ENCODE results near the gene SLC12A1.
A peak's percentile ranks its signal among the peaks of the same experiment; 100 is the strongest.

SLC12A1 gene

DNA sequence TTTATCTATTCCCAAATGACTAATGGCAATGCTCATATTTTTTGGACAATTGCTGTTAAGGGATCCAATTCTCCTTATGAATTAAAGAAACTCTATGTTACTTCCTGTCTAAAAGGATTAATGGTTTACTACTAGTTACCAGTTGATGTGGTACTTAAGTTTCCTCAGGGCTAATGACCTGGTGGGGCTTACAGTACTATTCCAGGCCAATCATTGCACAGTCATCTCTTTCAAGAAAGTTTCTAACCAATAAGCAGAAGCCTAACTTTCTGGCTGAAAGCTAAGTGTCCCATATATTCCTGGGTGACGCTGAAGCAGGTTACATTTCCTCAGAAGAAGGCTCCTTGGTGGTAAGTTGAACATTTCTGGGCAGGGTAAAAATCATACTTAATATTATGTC is at the start of gene SLC12A1:
TSS of gene SLC12A1 (plus strand) at position 322 of the 400 bp plus-strand sequence. CDS start 1,418 bp downstream, outside the sequence.
- no peak for DNase-seq

DNA sequence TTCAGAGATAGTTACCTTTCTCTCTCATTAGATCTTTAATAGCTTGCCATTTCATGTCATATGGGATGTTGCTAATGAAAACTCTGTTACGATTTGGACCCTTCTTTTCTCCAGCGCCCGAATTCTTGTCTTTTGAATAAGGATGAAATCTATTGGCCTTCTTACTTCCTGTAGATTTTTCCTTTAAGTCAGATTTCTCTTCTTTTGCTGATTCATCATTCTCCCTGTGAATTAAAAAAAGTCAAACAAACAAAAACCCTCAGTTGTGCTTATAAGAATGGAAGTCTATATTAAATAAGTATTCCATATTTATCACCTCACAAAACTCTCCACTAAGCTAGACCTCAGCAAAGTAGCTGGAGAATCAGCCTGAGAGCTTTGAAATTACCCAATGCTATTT is 37.5 kb upstream of the SLC12A1 start:
- DNase-seq = no peak

DNA sequence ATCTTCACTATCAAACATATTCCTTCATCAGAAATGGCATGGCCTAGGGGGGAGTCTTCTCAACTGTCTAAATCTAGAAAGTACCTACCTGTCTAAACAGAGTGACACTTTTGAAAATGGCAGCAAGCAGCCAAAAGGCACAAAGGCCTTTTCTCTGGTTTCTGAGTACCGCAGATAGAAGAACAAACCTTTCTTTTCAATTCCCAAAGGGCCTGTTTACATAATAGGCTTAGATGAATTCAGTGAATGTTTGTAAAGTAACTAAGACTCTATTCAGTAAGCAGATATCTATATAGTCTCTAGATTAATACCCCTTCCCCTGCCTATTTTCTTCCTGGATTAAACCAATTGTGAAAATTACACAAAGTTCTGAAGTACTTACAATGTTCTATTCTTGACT is 35.1 kb upstream of the SLC12A1 start:
- no peak for DNase-seq

- DNase-seq = no peak
Observed at GRCh38 chr15:48175126-48175525, 31.0 kb upstream of the SLC12A1 start.

DNA sequence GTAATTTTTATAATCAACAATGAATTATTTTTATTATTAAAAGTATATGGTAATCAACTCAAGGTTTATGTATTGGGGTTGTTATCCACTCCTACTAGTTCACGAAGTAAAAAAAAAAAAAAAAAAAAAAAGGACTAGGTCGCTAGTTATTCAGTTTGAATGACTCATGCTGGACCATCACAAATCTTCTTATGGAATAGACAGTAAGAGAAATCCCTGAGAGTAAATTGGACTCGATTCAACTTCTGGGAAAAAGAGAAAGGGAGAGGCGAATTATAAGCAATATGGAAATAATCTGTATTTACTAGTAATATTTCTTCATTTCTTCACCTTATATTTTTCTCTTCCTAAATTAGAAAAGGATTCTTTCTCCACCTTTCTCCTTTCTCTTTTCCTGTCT is 30.0 kb upstream of the SLC12A1 start:
- no peak for DNase-seq

GRCh38 chr15:48176957-48177356 is 29.1 kb upstream of the SLC12A1 start:
- no peak for DNase-seq

DNA sequence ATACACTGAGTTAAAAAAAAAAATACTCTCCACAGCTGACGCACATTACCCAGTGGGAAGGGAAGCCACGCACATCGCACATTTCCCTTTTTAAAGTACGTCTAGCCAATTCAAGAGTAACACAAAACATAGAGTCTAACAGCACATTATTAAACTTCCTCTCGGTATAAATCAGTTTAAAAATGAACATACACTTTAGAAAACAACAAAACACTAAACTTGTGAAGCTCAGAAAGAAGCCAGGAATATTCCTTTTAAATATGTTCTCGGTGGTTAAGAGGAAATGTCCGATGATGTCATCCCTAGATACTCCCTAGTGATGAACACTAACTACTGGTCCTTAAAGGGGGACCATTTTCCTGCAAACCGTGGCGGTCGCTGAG is 28.7 kb upstream of the SLC12A1 start:
- DNase-seq = peak; percentile 27

GRCh38 chr15:48177766-48178647 is 28.1 kb upstream of the SLC12A1 start, which contains the start of gene MYEF2:
Gene MYEF2, minus strand, starts transcription at chr15:48178295. Its CDS starts 58 bp downstream, at chr15:48178237.
- peak; percentile 91 for DNase-seq

DNA sequence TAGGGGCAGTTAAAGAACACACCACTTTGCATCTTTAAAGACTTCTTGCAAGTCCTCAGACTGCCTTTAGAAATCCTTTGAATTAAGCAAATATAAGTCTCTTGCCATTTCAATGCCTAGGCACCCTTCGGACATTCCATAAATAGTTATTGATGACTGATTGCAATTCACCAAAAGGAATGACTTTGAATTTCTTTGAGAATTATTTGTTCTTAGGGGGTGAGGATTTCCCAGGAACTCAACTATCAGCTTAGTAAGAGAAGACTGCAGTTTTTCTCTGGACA is 27.5 kb upstream of the SLC12A1 start:
- no peak for DNase-seq

DNA sequence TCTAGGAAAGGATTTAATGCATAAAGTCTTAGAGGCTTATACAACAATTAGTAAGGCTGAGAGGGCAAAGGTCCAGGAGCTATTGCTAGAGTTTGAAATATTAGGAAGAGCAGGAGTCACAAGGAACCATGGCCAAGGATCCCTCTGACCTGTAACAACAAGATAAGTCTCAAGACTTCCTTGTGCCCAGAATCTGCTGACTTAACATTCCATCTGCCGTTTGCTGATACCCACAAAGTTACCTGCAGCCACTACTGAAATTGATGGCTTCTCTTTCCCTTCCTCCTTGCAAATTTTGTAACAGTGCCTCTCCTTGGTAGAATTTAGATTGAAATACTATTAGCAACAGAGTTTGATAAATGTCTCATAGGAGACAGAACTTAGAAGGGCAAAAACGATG is 23.4 kb upstream of the SLC12A1 start:
- DNase-seq = no peak

- no peak for DNase-seq
Observed at GRCh38 chr15:48185529-48185928, 20.6 kb upstream of the SLC12A1 start.

GRCh38 chr15:48186271-48186670 is 19.8 kb upstream of the SLC12A1 start:
- DNase-seq = no peak

GRCh38 chr15:48190932-48191573 is 15.0 kb upstream of the SLC12A1 start:
- no peak for DNase-seq

DNA sequence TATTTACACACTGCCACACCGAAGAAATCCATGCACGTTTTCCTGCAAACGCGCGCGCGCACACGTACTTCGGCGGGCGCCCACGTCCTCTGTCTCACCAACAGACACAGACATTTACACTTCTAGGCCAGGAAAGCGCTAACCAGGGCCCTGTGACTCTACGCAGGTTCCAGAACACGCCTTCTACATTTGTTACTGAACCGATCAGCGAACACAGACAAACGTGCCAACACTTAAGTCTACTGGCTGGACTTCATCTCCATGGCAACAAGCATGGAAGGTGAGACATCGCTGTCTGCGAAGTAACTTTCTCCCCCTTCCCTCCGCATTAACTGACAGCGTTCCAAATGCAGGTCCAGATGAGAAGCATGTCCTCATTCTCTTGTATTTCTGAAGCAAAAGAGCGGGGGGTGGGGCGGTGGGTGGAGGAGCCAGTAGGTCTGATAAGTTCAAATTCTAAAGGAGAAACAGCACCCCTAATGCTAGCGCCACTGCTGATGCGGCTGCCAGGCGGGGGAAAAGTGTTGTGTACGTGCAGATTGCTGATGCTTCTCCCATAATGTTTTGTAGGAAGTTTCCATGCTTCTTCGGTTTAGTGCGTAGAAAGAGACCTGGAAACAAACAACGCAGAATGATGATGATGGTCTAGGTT is 14.4 kb upstream of the SLC12A1 start, which contains the start of gene CTXN2:
TSS of gene CTXN2 (plus strand) at position 92 of the 652 bp plus-strand sequence. CDS start 9,636 bp downstream, outside the sequence.
- DNase-seq = no peak

- no peak for DNase-seq
Observed at GRCh38 chr15:48202068-48202467, 4.0 kb upstream of the SLC12A1 start.

- DNase-seq = no peak
Observed at GRCh38 chr15:48221261-48221660, 15.2 kb downstream of the SLC12A1 start.

GRCh38 chr15:48221885-48222284 is 15.8 kb downstream of the SLC12A1 start:
- DNase-seq = no peak

DNA sequence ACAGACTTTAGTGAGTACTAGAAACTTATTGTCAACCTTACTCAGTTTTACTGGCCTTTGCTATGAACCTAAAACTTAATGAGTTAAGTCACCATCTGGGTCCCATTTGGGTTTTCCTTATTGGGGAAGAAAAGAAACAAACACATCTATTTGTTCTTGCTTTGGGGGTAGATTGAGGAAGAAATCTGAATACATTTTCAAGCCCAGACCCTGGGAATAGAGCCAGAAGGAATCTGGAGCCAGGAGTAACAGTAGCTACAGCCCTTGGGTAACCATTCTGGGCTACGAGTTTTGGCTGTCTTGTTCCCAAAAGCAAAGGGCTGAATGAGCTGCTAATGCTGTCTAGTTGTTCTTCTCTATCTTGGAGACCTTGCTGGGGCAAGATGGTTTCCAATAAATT is 16.5 kb downstream of the SLC12A1 start:
- no peak for DNase-seq

GRCh38 chr15:48225771-48226170 is 19.7 kb downstream of the SLC12A1 start:
- DNase-seq = no peak

DNA sequence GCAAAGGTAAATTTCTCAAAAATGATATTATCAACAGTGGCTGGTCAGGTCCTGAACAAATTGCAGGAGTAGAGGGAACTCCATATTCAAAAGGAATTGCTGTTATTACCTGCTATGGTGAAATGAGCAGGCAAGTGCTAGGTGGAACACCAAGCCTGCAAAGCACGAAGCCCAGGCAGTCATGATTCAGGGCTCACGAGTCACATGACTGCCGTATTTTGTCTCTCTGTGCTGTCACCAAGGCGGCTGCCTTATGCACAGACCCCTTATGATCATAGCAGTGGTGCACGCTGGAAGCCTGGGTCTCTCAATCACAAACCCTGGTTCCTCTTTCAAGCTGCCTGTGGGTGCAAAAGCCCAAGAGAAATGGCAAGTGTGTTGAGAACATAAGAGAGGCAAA is 24.4 kb downstream of the SLC12A1 start:
- no peak for DNase-seq

- DNase-seq = no peak
Observed at GRCh38 chr15:48233246-48233645, 27.1 kb downstream of the SLC12A1 start.

DNA sequence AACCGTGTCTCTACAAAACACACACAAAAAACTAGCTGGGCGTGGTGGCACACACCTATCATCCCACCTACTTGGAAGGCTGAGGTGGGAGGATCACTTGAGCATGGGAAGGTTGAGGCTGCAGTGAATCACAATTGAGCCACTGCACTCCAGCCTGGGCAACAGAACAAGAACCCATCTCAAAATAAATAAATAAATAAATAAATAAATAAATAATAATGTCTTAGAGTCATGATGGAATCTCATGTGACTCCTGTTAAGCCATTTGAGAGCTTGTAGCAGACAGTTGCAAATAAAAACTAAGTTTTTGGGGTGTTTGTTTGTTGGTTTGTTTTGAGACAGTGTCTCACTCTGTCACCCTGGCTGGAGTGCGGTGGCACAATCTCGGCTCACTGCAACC is 33.2 kb downstream of the SLC12A1 start:
- DNase-seq = no peak

DNA sequence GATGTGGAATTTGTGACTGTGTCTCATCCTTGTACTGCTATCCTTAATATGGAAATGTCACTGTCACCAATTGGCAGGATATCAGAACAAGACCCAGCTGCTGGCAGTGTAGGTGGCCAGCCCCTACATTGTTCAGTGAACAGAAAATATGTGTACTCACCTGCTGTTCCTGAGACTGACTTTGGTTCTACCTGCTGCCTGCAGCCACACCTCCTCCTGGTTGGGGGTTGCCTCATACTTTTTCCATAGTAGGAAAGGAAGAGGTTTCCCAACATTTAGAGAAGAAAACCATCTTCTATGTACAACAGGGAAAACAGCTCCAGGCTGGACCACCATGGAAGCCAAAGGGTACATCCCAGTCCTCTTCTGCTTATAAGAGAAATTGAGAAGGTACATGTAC is 35.9 kb downstream of the SLC12A1 start:
- DNase-seq = no peak

DNA sequence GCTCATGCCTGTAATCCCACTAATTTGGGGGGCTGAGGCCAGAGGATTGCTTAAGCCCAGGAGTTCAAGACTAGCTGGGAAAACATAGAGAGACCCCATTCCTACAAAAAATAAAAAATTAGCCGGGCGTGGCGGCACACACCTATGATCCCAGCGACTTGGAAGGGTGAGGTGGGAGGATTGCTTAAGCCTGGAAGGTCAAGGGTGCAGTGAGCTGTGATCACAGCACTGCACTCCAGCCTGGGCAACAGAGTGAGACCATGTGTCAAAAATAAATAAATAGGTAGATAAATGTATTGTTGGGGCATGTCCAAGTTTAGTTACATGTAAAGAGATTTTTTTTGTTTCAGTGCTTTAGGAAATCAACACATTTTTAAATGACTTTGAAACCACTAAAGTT is 36.4 kb downstream of the SLC12A1 start:
- DNase-seq = no peak

All from NCI-H2171 (cell line).